DND-41 (cell line): Measurements from ENCODE around the gene CEP104.

Source experiments
- ATAC-seq: fragments of 200-7000 bp; cut with Tn5 transposase; 3 replicates; pipeline ENCODE4 v1.9.1; 2021; ENCODE audit warnings: low read depth; ENCODE audit not compliant: insufficient read depth
- DNase-seq: peaks from one replicate; pipeline ENCODE4 v3.0.0-alpha.2; 2020
- H2AFZ ChIP-seq: 2 replicates; pipeline ENCODE4 v1.6.0; 2012; ENCODE audit warnings: low read depth, low read length
- H3K27ac ChIP-seq: 2 replicates; pipeline ENCODE4 v1.5.1; 2012; ENCODE audit warnings: low read length, inconsistent platforms
- H3K27me3 ChIP-seq: fragments of 200-600 bp; sonication (generic); 2 replicates; pipeline ENCODE4 v1.6.0; 2012; ENCODE audit warnings: low read length, mild to moderate bottlenecking, inconsistent platforms; ENCODE audit not compliant: insufficient read depth, poor library complexity
- H3K36me3 ChIP-seq: 2 replicates; pipeline ENCODE4 v1.5.1; 2012; ENCODE audit warnings: low read length, inconsistent platforms; ENCODE audit not compliant: insufficient read depth
- H3K4me1 ChIP-seq: 2 replicates; pipeline ENCODE4 v1.5.1; 2012; ENCODE audit warnings: mild to moderate bottlenecking, low read length; ENCODE audit not compliant: insufficient read depth
- H3K4me2 ChIP-seq: 2 replicates; pipeline ENCODE4 v1.6.0; 2012; ENCODE audit warnings: mild to moderate bottlenecking, moderate library complexity, low read length, inconsistent platforms; ENCODE audit not compliant: insufficient read depth
- H3K4me3 ChIP-seq, 2 experiments: fragments of 200-600 bp in 1 of 2; shearing (Covaris generic) in 1 of 2; 2 replicates each; pipeline ENCODE4 v1.5.1; 2012 to 2016; ENCODE audit warnings: inconsistent platforms in 2 of 2, low read length in 2 of 2, mild to moderate bottlenecking in 2 of 2, low read depth in 1 of 2, moderate library complexity in 1 of 2
- H3K79me2 ChIP-seq: 2 replicates; pipeline ENCODE4 v1.6.0; 2012; ENCODE audit warnings: low read length, inconsistent platforms; ENCODE audit not compliant: insufficient read depth
- H3K9ac ChIP-seq: 2 replicates; pipeline ENCODE4 v1.6.0; 2012; ENCODE audit warnings: low read depth, mild to moderate bottlenecking, inconsistent platforms, low read length, moderate library complexity
- H3K9me3 ChIP-seq: 2 replicates; pipeline ENCODE4 v1.5.1; 2012; ENCODE audit warnings: low read length, moderate library complexity, mild to moderate bottlenecking, inconsistent platforms; ENCODE audit not compliant: insufficient read depth, severe bottlenecking
- H4K20me1 ChIP-seq: 2 replicates; pipeline ENCODE4 v1.6.0; 2012; ENCODE audit warnings: low read length; ENCODE audit not compliant: insufficient read depth
- EZH2 ChIP-seq: IDR thresholded peaks from 3 replicates; pipeline ENCODE4 v1.6.1; 2012; ENCODE audit warnings: borderline replicate concordance, low read depth, mild to moderate bottlenecking, moderate library complexity, low read length, inconsistent platforms; ENCODE audit not compliant: severe bottlenecking
- TF ChIP-seq, protein P1 (sequence below): IDR thresholded peaks from 2 replicates; pipeline ENCODE4 v1.5.1; 2012; ENCODE audit warnings: borderline replicate concordance, low read length, moderate library complexity, mild to moderate bottlenecking; ENCODE audit not compliant: poor library complexity, severe bottlenecking; ENCODE audit errors: extremely low read depth

Gene CEP104

DNA sequence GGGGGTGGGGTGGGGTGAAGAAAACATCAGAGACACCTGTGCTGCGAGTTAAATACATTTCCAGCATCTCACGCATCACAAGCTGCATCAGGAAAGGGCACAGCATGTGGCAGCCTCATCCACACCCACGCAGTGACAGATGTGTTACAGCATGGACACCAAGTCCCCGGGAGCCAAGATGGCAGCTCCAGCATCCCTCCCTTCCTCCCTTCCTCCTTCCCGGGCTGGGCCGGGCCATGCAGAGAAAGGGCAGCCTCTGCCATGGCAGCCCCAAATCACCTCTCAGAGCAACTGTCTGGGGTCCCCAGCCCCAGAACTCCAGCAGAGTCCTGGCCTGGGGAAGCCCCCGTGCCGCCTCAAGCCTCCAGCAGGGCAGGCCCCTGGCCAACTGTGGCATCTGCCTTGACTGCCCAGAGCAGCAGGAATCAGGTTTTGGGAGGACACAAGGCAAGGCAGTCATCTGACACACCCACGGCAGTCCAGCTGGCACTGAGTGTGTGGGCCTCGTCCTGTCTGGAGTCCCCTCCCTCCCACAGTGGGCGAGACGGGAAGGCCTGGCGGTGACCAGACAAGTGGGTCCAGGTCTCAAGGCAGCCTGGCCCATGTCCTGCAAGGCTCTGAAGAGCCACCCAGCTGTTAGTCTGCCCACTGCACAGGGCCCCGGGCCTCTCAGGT, 78.3 kb downstream of the CEP104 start:
- H3K4me2 ChIP-seq, result no peak overlapping the region
- no peak for ATAC-seq
- no peak overlapping the region for H2AFZ ChIP-seq
- H3K27me3 ChIP-seq, result no peaks in the 10 kb centered on the region
- DNase-seq, result no peak
- no peaks in the 10 kb centered on the region for H3K4me1 ChIP-seq
- no peak for TF ChIP-seq EZH2
- TF ChIP-seq, protein P1, sequence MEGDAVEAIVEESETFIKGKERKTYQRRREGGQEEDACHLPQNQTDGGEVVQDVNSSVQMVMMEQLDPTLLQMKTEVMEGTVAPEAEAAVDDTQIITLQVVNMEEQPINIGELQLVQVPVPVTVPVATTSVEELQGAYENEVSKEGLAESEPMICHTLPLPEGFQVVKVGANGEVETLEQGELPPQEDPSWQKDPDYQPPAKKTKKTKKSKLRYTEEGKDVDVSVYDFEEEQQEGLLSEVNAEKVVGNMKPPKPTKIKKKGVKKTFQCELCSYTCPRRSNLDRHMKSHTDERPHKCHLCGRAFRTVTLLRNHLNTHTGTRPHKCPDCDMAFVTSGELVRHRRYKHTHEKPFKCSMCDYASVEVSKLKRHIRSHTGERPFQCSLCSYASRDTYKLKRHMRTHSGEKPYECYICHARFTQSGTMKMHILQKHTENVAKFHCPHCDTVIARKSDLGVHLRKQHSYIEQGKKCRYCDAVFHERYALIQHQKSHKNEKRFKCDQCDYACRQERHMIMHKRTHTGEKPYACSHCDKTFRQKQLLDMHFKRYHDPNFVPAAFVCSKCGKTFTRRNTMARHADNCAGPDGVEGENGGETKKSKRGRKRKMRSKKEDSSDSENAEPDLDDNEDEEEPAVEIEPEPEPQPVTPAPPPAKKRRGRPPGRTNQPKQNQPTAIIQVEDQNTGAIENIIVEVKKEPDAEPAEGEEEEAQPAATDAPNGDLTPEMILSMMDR, result no peak
- no peak overlapping the region for H3K27ac ChIP-seq
- no peak overlapping the region for H3K9ac ChIP-seq
- peaks cover 24% of the 10 kb centered on the region for H4K20me1 ChIP-seq
- H3K9me3 ChIP-seq, result no peaks in the 10 kb centered on the region
- no peaks in the 10 kb centered on the region for H3K79me2 ChIP-seq
- H3K36me3 ChIP-seq, result peaks cover 49% of the 10 kb centered on the region
- H3K4me3 ChIP-seq, result no peak overlapping the region

DNA sequence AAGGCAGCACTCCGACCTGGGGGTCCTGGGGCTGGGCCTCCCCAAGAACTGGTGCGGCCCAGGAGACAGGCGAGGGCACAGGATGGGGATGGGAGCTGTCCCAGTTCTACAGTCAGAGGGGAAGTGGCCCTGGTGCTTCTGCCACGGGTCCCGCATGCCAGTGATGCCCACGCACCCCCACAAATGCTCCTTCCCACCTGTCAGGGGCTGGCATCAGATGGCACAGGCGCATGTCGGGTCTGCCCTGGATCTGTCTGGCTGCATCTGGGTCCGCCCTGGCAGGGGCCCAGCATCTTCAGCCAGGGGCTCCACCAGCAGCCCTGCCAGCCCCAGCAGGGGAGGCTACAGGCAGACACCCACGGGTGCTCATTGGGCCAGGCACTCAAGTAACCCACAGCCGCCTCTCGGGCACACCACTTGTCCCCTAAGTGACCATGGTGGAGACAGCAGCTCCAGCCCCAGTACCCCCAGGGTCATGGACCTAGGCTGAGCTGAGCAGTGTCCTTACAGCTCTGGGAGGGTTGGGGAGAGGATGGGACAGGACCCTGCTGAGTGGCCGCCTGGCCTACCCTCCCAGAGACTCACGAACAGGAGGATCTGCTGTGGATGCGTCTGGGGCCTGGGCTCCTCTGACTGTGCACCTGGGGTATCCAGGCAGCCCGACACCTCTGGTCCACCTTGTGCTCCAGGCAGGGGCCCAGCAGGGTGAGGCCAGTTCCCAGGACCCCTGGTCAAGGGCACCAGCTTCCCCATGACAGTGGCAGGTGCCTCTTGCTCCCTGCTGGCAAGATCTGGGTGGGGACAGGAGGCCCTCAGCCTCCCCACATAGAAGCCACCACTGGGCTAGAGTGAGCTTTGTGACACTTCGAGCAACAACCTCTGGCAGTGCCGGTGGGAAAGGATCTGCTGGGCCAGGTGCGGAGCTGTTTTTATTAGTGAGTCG, 79.1 kb downstream of the CEP104 start:
- Histone ChIP-seq H2AFZ (no peak overlapping the region), H3K4me2 (no peak overlapping the region), H3K9ac (no peak overlapping the region), H3K79me2 (no peaks in the 10 kb centered on the region), H3K36me3 (peaks cover 40% of the 10 kb centered on the region), H3K27ac (no peak overlapping the region), H3K4me3 (no peak overlapping the region), H3K9me3 (no peaks in the 10 kb centered on the region), H3K4me1 (no peaks in the 10 kb centered on the region), H3K27me3 (no peaks in the 10 kb centered on the region), H4K20me1 (peaks cover 24% of the 10 kb centered on the region)
- ATAC-seq, result no peak
- DNase-seq, result no peak
- TF ChIP-seq, protein P1, result no peak
- TF ChIP-seq EZH2, result no peak

GRCh38 chr1:3777078-3777547, 79.9 kb downstream of the CEP104 start:
- Histone ChIP-seq H3K4me1 (no peaks in the 10 kb centered on the region), H3K27me3 (no peaks in the 10 kb centered on the region), H3K36me3 (peaks cover 32% of the 10 kb centered on the region), H2AFZ (no peak overlapping the region), H3K4me2 (no peak overlapping the region), H3K9ac (no peak overlapping the region), H3K27ac (no peak overlapping the region), H3K4me3 (no peak overlapping the region), H4K20me1 (peaks cover 24% of the 10 kb centered on the region), H3K9me3 (no peaks in the 10 kb centered on the region), H3K79me2 (no peaks in the 10 kb centered on the region)
- TF ChIP-seq EZH2, result no peak
- TF ChIP-seq, protein P1, result no peak
- ATAC-seq (no peak), DNase-seq (no peak)
